A549 (cell line): Measurements from ENCODE around the gene TCF7L2. TPM values are rescaled to one million over a fixed set of nuclear protein-coding genes. Genes with fewer than 3 reads are reported as not detected.

Source experiments
- ATAC-seq, 2 experiments: fragments of 200-7000 bp in 1 of 2; fragments of >200 bp in 1 of 2; cut with Nextera tagmentation in 1 of 2; cut with Tn5 transposase in 1 of 2; 3 replicates each; pipeline versions ENCODE4 v1.8.0 to v1.9.1; 2018 to 2020; ENCODE audit warnings: mild to moderate bottlenecking in 1 of 2, moderate library complexity in 1 of 2
- CTCF ChIA-PET: fragments of 300-600 bp; sonication (Branson Sonifier 250); formaldehyde crosslinking; extraction: SDS; loops from one replicate; lab custom pipeline; 2021; ENCODE audit warnings: antibody characterized with exemption, inconsistent platforms; lab: Yijun Ruan, JAX
- POLR2A ChIA-PET: fragments of 350-600 bp; formaldehyde crosslinking; extraction: SDS; loops from one replicate; lab custom pipeline; 2021; ENCODE audit warnings: antibody characterized with exemption, inconsistent platforms; lab: Yijun Ruan, JAX
- DNase-seq, 2 experiments: peaks; one replicate each; pipeline versions ENCODE4 v3.0.0 to v3.0.0-alpha.2; 2011 to 2016; ENCODE audit warnings: low read depth in 1 of 2, low spot score in 1 of 2
- FAIRE-seq: peaks from 2 replicates; lab custom pipeline; 2011; peaks lifted over from hg19 to GRCh38; lab: Jason Lieb, UNC
- H3K27ac ChIP-seq, 2 experiments: fragments of >200 bp; sonication (Bioruptor Twin); formaldehyde crosslinking; 3 replicates each; pipeline ENCODE4 v1.5.1; 2016 to 2017
- H3K4me1 ChIP-seq: fragments of >200 bp; sonication (Bioruptor Twin); formaldehyde crosslinking; 3 replicates; pipeline ENCODE4 v1.6.1; 2016
- H3K4me2 ChIP-seq: fragments of >200 bp; sonication (Bioruptor Twin); formaldehyde crosslinking; 3 replicates; pipeline ENCODE4 v1.6.1; 2016
- H3K4me3 ChIP-seq: fragments of >200 bp; sonication (Bioruptor Twin); formaldehyde crosslinking; 3 replicates; pipeline ENCODE4 v1.5.1; 2016
- H3K9me3 ChIP-seq: fragments of >200 bp; sonication (Bioruptor Twin); formaldehyde crosslinking; 3 replicates; pipeline ENCODE4 v1.6.1; 2016
- ATOH8 ChIP-seq: fragments of 250-450 bp; sonication (Bioruptor Pico); IDR thresholded peaks from 2 replicates; pipeline ENCODE4 v1.5.0; 2020; ENCODE audit warnings: low read depth, mild to moderate bottlenecking, moderate library complexity
- BHLHE40 ChIP-seq: IDR thresholded peaks from 2 replicates; pipeline ENCODE4 v1.6.1; 2012; ENCODE audit warnings: low read depth, low read length, inconsistent platforms
- CBX2 ChIP-seq: fragments of 200-600 bp; sonication (generic); IDR thresholded peaks from 2 replicates; pipeline ENCODE4 v1.6.1; 2016; ENCODE audit warnings: low read depth, mild to moderate bottlenecking, borderline replicate concordance
- CHD2 ChIP-seq: fragments of 150-350 bp; IDR thresholded peaks from 2 replicates; pipeline ENCODE4 v1.6.1; 2014; ENCODE audit warnings: low read length; ENCODE audit not compliant: partially characterized antibody
- FOSL2 ChIP-seq, 2 experiments: fragments of 450-650 bp in 1 of 2; fragments of >200 bp in 1 of 2; sonication (Bioruptor Twin) in 1 of 2; formaldehyde crosslinking; IDR thresholded peaks; 2 replicates each; pipeline versions ENCODE4 v1.5.0 to v1.6.1; 2016 to 2020; ENCODE audit warnings: mild to moderate bottlenecking in 1 of 2, moderate library complexity in 1 of 2
- GATA3 ChIP-seq: IDR thresholded peaks from 2 replicates; pipeline ENCODE4 v1.6.1; 2012; ENCODE audit warnings: borderline replicate concordance
- HMGXB4 ChIP-seq: fragments of 250-450 bp; sonication (Bioruptor Pico); IDR thresholded peaks from 2 replicates; pipeline ENCODE4 v1.5.0; 2021; ENCODE audit warnings: mild to moderate bottlenecking, moderate library complexity, borderline replicate concordance
- HOXA7 ChIP-seq: fragments of 250-450 bp; sonication (Bioruptor Pico); IDR thresholded peaks from 2 replicates; pipeline ENCODE4 v1.5.0; 2020; ENCODE audit warnings: mild to moderate bottlenecking, moderate library complexity
- HOXB5 ChIP-seq: fragments of 250-450 bp; sonication (Bioruptor Pico); IDR thresholded peaks from 2 replicates; pipeline ENCODE4 v1.5.0; 2020; ENCODE audit warnings: mild to moderate bottlenecking, moderate library complexity
- JUN ChIP-seq, 2 experiments: fragments of >200 bp; sonication (Bioruptor Twin); formaldehyde crosslinking; IDR thresholded peaks; 2 replicates in 1 of 2; 3 replicates in 1 of 2; pipeline ENCODE4 v1.6.1; 2016 to 2017
- MAX ChIP-seq: IDR thresholded peaks from 2 replicates; pipeline ENCODE4 v1.6.1; 2012
- MAZ ChIP-seq: fragments of 150-350 bp; IDR thresholded peaks from 2 replicates; pipeline ENCODE4 v1.6.1; 2014; ENCODE audit warnings: antibody characterized with exemption, low read depth, low read length, borderline replicate concordance
- NPAS2 ChIP-seq: fragments of 250-450 bp; sonication (Bioruptor Pico); IDR thresholded peaks from 2 replicates; pipeline ENCODE4 v1.8.0; 2022; ENCODE audit warnings: mild to moderate bottlenecking, moderate library complexity, borderline replicate concordance
- POLR2A ChIP-seq: IDR thresholded peaks from 2 replicates; pipeline ENCODE4 v1.6.1; 2012; ENCODE audit warnings: mild to moderate bottlenecking, low read length
- RAD21 ChIP-seq, 2 experiments: fragments of >200 bp in 1 of 2; sonication (Bioruptor Twin) in 1 of 2; formaldehyde crosslinking in 1 of 2; IDR thresholded peaks in 1 of 2; conservative IDR thresholded peaks in 1 of 2; 2 replicates in 1 of 2; 3 replicates in 1 of 2; pipeline ENCODE4 v1.6.1; 2012 to 2018; ENCODE audit warnings: inconsistent platforms in 1 of 2
- RARB ChIP-seq: fragments of 250-450 bp; sonication (Bioruptor Pico); IDR thresholded peaks from 2 replicates; pipeline ENCODE4 v1.8.0; 2021; ENCODE audit warnings: mild to moderate bottlenecking, moderate library complexity
- REST ChIP-seq: fragments of 200-600 bp; sonication (generic); IDR thresholded peaks from 2 replicates; pipeline ENCODE4 v1.6.1; 2016; ENCODE audit warnings: antibody characterized with exemption, mild to moderate bottlenecking, moderate library complexity
- RFX5 ChIP-seq: fragments of 450-650 bp; IDR thresholded peaks from 2 replicates; pipeline ENCODE4 v1.7.1; 2014; ENCODE audit warnings: antibody characterized with exemption, mild to moderate bottlenecking, moderate library complexity
- TP53 ChIP-seq: fragments of 250-450 bp; sonication (Bioruptor Pico); IDR thresholded peaks from 2 replicates; pipeline ENCODE4 v1.5.0; 2021; ENCODE audit warnings: mild to moderate bottlenecking, moderate library complexity
- ZSCAN20 ChIP-seq: fragments of 250-450 bp; sonication (Bioruptor Pico); IDR thresholded peaks from 2 replicates; pipeline ENCODE4 v1.8.0; 2022; ENCODE audit warnings: mild to moderate bottlenecking, moderate library complexity
- WGBS: methylation state at CpG from one replicate; pipeline ENCODE4 v1.1.6; 2017; ENCODE audit errors: missing lambda C conversion rate; 5-methylcytosine and 5-hydroxymethylcytosine counted together
- polyA plus RNA-seq, 4 experiments: library from polyadenylated mRNA; depleted of rRNA in 3 of 4; stranded (reverse); fragments of >200 nt; fragmentation: RNase III in 1 of 4; extraction: RNeasy Plus Mini Kit Qiagen cat#74134 plus additional on column Dnase treatment in 1 of 4; gene quantifications; 2 replicates in 3 of 4; 3 replicates in 1 of 4; pipeline ENCODE4 v1.2.3, GENCODE V29; 2011 to 2017

TCF7L2 gene
- polyA plus RNA-seq, 2 of the 4 experiments (the other 2 are of a cell fraction), result 11.3 to 14.5 TPM

GRCh38 chr10:113085776-113086175, 135.7 kb downstream of the TCF7L2 start:
- WGBS, result 83% methylated on average over 4 of the region's 4 CpGs
- Histone ChIP-seq H3K9me3 (no peaks in the 10 kb centered on the region), H3K4me2 (peak overlapping the region; percentile 65), H3K4me1 (peaks cover 75% of the 10 kb centered on the region), H3K27ac (peak overlapping the region; percentile 88 to 92), H3K4me3 (no peak overlapping the region)
- ChIA-PET CTCF (interaction anchor here (0.7 to 2.9 kb wide), 2 partner anchors 11 kb away, joined by 3 to 15 read pairs; no protein-coding TSS in a partner anchor), POLR2A (interaction anchor here (0.7 to 2.1 kb wide), 2 partner anchors 12 to 367 kb away, joined by 4 to 10 read pairs; no protein-coding TSS in a partner anchor)
- ATAC-seq (no peak), FAIRE-seq (no peak), DNase-seq (no peak)
- TF ChIP-seq HMGXB4 (CRISPR knock-in tag) (no peak), HOXB5 (CRISPR knock-in tag) (no peak), RARB (CRISPR knock-in tag) (no peak), POLR2A (no peak), MAX (0 out of 2 replicates have a peak, but pooled peaks have one; percentile 8)

- ChIA-PET CTCF (interaction anchor here (2.9 kb wide), 1 partner anchor 12 kb away, joined by 15 read pairs; no protein-coding TSS in a partner anchor), POLR2A (interaction anchor here (0.5 to 2.3 kb wide), 4 partner anchors 12 to 368 kb away, joined by 4 to 23 read pairs (median 8); no protein-coding TSS in a partner anchor)
- 0 out of 5 replicates have a peak, but pooled peaks of 1 of the 2 experiments have one; percentile 4 for TF ChIP-seq RAD21 (conservative IDR thresholded peaks at IDR 0.05 in 1 of 2, IDR thresholded peaks at IDR 0.05 in 1 of 2)
- peak; percentile 94 for TF ChIP-seq GATA3
- TF ChIP-seq HOXA7 (CRISPR knock-in tag), result no peak
- peak in 1 of 2 experiments; percentile 53; a peak in 1 of 5 replicates for TF ChIP-seq JUN (IDR thresholded peaks at IDR 0.05)
- TF ChIP-seq RFX5, result no peak
- no peak for TF ChIP-seq NPAS2
- 0 out of 2 replicates have a peak, but pooled peaks have one; percentile 20 for TF ChIP-seq MAX
- TF ChIP-seq BHLHE40, result no peak
- ATAC-seq, result peak; percentile 10 to 23; a peak in 3 of 6 replicates
- peak overlapping the region; percentile 65 for H3K4me2 ChIP-seq
- peak overlapping the region; percentile 88 to 92 for H3K27ac ChIP-seq
- peak in 1 of 2 experiments; percentile 76 for DNase-seq
- peaks cover 71% of the 10 kb centered on the region for H3K4me1 ChIP-seq
- FAIRE-seq, result peak; percentile 23
- H3K4me3 ChIP-seq, result no peak overlapping the region
- no peaks in the 10 kb centered on the region for H3K9me3 ChIP-seq
These were observed 136.2 kb downstream of the TCF7L2 start for GRCh38 chr10:113086282-113086681.

GRCh38 chr10:113087165-113088029, 137.3 kb downstream of the TCF7L2 start:
- WGBS, result 11% methylated on average over 9 of the region's 9 CpGs
- peaks cover 80% of the 10 kb centered on the region for H3K4me1 ChIP-seq
- CTCF ChIA-PET, result interaction anchor here (0.9 to 2.9 kb wide), 3 partner anchors 13 to 275 kb away, joined by 3 to 15 read pairs (median 4); no protein-coding TSS in a partner anchor
- peak; percentile 99 for TF ChIP-seq FOSL2 (IDR thresholded peaks at IDR 0.05)
- peak; percentile 100 for TF ChIP-seq FOSL2 (CRISPR knock-in tag; IDR thresholded peaks at IDR 0.05)
- TF ChIP-seq MAX, result peak; percentile 96
- no peak for TF ChIP-seq ZSCAN20 (CRISPR knock-in tag)
- no peak for TF ChIP-seq CHD2
- no peak for TF ChIP-seq TP53 (CRISPR knock-in tag)
- no peak for TF ChIP-seq MAZ
- TF ChIP-seq HOXA7 (CRISPR knock-in tag), result no peak
- no peak for TF ChIP-seq CBX2
- TF ChIP-seq ATOH8, result 0 out of 2 replicates have a peak, but pooled peaks have one; percentile 19
- no peak for TF ChIP-seq REST
- TF ChIP-seq GATA3, result peak; percentile 95
- no peak for TF ChIP-seq NPAS2
- TF ChIP-seq RFX5, result no peak

More at GRCh38 chr10:113087165-113088029, 137.3 kb downstream of the TCF7L2 start:
- H3K4me3 ChIP-seq, result no peak overlapping the region
- peak overlapping the region; percentile 88 to 92 for H3K27ac ChIP-seq
- FAIRE-seq (peak; percentile 100), DNase-seq (peak; percentile 97 to 98), ATAC-seq (peak; percentile 95)
- H3K9me3 ChIP-seq, result no peaks in the 10 kb centered on the region
- POLR2A ChIA-PET, result interaction anchor here (0.6 to 2.3 kb wide), 5 partner anchors 13 to 137 kb away, joined by 4 to 23 read pairs (median 6); partner anchors contain the start of gene TCF7L2
- H3K4me2 ChIP-seq, result peak overlapping the region; percentile 65
